Esophagus (tissue), 2 donors: ENCODE data around the gene TTC9B. TPM values are rescaled to one million over a fixed set of nuclear protein-coding genes. Genes with fewer than 3 reads are reported as not detected.

Experiments
- H3K27ac ChIP-seq, 2 donors: one replicate each; pipeline ENCODE4 v1.5.1; 2013; ENCODE audit warnings: low read depth in 2 of 2, mild to moderate bottlenecking in 2 of 2, inconsistent platforms in 1 of 2, low read length in 1 of 2, moderate library complexity in 1 of 2
- H3K27me3 ChIP-seq, 2 donors: one replicate each; pipeline ENCODE4 v1.6.1; 2013; ENCODE audit warnings: low read length in 2 of 2, control low read depth in 1 of 2, mild to moderate bottlenecking in 1 of 2; ENCODE audit not compliant: insufficient read depth in 2 of 2, control insufficient read depth in 1 of 2
- H3K36me3 ChIP-seq, 2 donors: one replicate each; pipeline ENCODE4 v1.6.1; 2013; ENCODE audit warnings: low read length in 1 of 2; ENCODE audit not compliant: control insufficient read depth in 2 of 2, insufficient read depth in 2 of 2
- H3K4me1 ChIP-seq, 2 donors: one replicate each; pipeline ENCODE4 v1.6.1; 2013; ENCODE audit warnings: low read length in 1 of 2; ENCODE audit not compliant: control insufficient read depth in 2 of 2, insufficient read depth in 2 of 2
- H3K4me3 ChIP-seq, 2 donors: one replicate each; pipeline ENCODE4 v1.5.1; 2013; ENCODE audit warnings: low read length in 2 of 2, mild to moderate bottlenecking in 2 of 2, low read depth in 1 of 2, moderate library complexity in 1 of 2
- H3K9me3 ChIP-seq, 2 donors: one replicate each; pipeline ENCODE4 v1.6.1; 2013; ENCODE audit warnings: mild to moderate bottlenecking in 2 of 2, low read depth in 1 of 2, low read length in 1 of 2, moderate library complexity in 1 of 2; ENCODE audit not compliant: control insufficient read depth in 2 of 2, insufficient read depth in 1 of 2
- WGBS, 2 donors: extraction: QIAGEN DNeasy Blood & Tissue Kit; methylation state at CpG; one replicate each; pipeline ENCODE4 v1.1.7; 2013; 5-methylcytosine and 5-hydroxymethylcytosine counted together
- polyA plus RNA-seq, 2 donors: library from polyadenylated mRNA; stranded (reverse); fragments of 200-250 nt; gene quantifications; one replicate each; pipeline ENCODE4 v1.2.3, GENCODE V29; 2013
- donor health status: healthy with polysubstance abuse.
- donor health status: Bipolar disorder and iron deficiency.

Gene TTC9B
- polyA plus RNA-seq, 2 donors = not detected

DNA sequence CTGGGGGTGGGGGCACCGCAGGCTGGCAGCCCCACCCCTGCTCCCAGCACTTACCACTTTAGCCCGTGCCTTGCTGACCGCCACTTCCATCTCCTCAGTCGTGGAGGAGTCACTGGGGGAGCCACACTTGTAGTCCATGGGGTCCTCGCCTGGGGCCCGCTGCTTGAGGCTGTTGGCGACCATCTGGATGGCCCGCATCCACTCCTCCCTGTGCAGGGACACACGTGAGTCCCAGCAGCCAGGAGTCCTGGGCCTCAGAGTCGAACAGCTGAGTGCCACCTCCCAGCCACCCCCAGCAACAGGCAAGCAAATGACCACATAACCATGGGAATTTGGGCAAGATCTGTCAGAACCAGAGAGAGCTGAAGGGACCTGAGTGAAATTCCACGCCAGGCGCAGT lies 24.3 kb upstream of the TTC9B start:
- 88 to 94% methylated on average over 12 of the region's 12 CpGs for WGBS, 2 donors
- no peak overlapping the region for H3K27ac ChIP-seq
- H3K4me1 ChIP-seq = peaks cover 3 to 4% of the 10 kb centered on the region in 2 donors
- no peaks in the 10 kb centered on the region for H3K9me3 ChIP-seq
- H3K36me3 ChIP-seq = peaks cover 17 to 32% of the 10 kb centered on the region in 2 donors
- no peaks in the 10 kb centered on the region for H3K27me3 ChIP-seq
- H3K4me3 ChIP-seq = no peak overlapping the region

DNA sequence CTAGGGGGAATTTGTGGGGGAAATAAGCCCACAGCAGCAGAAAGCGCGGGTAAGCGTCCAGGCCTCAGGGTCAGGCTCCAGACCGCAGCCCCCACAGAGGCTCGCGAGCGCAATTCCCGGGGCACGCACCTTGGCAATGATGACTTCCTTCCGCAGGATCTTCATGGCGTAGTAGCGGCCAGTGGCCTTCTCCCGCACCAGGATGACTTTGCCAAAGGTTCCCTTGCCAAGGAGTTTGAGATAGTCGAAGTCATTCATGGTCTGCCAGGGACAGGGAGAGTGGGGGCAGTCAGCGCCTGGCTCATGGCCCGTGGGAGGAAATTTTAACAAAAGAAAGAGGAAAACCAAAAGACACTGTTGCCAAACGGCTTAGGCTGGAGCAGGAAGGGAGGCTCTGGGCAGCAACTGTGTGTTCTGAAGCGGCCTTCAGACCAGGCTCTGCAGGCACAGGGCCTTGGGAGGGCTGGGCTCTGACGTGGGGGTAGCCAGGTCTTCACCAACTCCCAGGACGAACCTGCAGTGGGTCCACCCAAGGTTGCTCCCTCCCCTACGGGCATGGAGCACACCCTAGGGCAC lies 23.7 kb upstream of the TTC9B start:
- Histone ChIP-seq H3K36me3 (peaks cover 19 to 35% of the 10 kb centered on the region in 2 donors), H3K27ac (no peak overlapping the region), H3K4me1 (peaks cover 3 to 4% of the 10 kb centered on the region in 2 donors), H3K4me3 (no peak overlapping the region), H3K9me3 (no peaks in the 10 kb centered on the region), H3K27me3 (no peaks in the 10 kb centered on the region)
- 68 to 74% methylated on average over 19 to 21 of the region's 21 CpGs for WGBS, 2 donors

DNA sequence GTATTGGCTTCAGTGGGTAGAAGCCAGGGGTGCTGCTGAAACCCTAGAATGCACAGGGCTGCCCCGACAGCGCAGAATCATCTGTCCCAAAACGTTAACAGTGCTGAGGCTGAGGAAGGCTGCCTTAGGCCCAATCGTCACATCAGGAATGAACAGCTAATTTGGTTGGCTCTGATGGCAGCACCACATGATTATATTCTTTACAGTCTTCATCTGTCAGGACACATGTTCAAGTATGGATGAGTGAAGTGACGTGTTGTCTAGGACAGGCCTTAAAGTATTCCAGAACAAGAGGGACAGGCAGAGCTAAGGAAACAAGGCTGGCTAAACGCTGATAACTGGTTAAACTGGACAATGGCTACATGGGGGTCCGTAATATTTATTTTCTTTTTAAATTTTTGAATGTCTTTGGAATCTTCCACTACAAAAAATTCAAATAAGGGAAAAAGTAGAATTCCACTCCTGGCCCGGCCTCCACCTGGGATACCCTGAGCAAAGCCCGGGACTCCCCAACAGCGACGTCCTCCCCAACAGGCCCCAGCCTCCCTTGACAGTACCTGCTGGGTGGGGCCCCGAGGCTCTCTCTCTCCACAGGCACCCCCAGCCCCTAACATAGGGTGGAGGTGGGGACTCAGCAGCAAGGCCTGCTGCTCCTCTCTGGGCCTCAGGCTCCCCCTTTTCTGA lies 23.1 kb upstream of the TTC9B start:
- no peaks in the 10 kb centered on the region for H3K27me3 ChIP-seq
- peaks cover 3 to 4% of the 10 kb centered on the region in 2 donors for H3K4me1 ChIP-seq
- 89 to 92% methylated on average over 12 of the region's 12 CpGs for WGBS, 2 donors
- no peak overlapping the region for H3K4me3 ChIP-seq
- peaks cover 19 to 37% of the 10 kb centered on the region in 2 donors for H3K36me3 ChIP-seq
- H3K9me3 ChIP-seq = no peaks in the 10 kb centered on the region
- no peak overlapping the region for H3K27ac ChIP-seq

DNA sequence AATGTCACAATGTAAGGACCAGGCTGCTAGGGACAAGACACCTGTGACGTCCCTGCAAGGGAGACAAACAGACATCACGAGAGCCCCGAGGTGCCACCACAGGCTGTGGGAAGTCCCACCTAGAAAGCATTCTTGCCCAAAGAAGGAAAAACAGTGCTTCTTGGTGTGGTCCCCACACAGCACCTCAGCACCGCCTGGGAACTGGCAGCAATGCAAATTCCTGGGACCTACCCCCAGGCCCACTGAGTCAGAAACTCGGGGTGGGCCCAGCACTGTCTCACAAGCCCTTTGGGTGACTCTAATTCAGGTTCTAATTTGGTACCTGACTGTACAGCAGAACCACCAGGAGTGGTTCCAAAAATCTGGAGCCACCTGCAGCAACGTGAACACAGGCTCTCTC lies 22.1 kb upstream of the TTC9B start:
- no peak overlapping the region for H3K4me3 ChIP-seq
- no peaks in the 10 kb centered on the region for H3K27me3 ChIP-seq
- no peaks in the 10 kb centered on the region for H3K9me3 ChIP-seq
- H3K36me3 ChIP-seq = peaks cover 19 to 47% of the 10 kb centered on the region in 2 donors
- 83 to 87% methylated on average over 6 of the region's 6 CpGs for WGBS, 2 donors
- peaks cover 0 to 4% of the 10 kb centered on the region in 2 donors for H3K4me1 ChIP-seq
- H3K27ac ChIP-seq = no peak overlapping the region

DNA sequence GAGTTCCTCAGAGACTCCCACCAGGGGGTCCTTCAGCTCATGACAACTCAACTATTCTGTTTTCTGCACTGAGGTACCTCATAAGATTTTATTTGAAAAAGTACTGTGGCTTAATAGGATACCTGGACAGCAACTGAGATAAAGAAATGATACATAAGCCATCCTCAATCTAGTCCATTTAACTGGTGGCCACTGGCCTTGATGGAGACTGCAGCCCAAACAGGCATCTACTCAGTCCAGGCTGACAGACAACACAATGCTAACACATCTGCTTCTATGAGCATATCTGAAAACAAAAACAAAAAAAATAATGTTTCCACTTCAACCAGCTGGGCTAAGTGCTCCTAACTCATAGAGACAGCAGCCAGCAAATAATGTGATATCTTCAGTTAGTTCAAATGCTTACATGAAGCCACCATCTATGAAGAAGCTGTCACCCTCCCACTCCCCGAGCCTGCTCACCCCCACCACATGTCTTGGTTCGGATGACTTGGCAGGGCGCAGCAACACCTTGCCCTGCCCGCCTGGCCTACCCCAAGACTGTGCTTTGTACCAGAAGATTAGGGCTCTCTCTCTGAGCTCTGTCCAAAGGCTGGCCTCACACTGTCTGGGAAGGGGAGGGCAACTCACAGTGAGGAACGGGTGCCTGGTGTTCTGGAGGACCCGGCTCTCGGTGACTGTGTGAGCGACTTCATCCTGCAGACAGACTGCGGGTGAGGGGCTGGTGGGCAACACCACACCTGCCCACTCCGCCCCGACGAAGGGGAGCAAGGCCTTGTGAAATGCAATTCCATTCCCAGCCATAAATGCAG lies 21.4 kb upstream of the TTC9B start:
- no peak overlapping the region for H3K4me3 ChIP-seq
- H3K27ac ChIP-seq = no peak overlapping the region
- H3K36me3 ChIP-seq = peaks cover 19 to 54% of the 10 kb centered on the region in 2 donors
- 94% methylated on average over 12 of the region's 12 CpGs for WGBS, 2 donors
- H3K4me1 ChIP-seq = peaks cover 0 to 4% of the 10 kb centered on the region in 2 donors
- no peaks in the 10 kb centered on the region for H3K27me3 ChIP-seq
- H3K9me3 ChIP-seq = no peaks in the 10 kb centered on the region

DNA sequence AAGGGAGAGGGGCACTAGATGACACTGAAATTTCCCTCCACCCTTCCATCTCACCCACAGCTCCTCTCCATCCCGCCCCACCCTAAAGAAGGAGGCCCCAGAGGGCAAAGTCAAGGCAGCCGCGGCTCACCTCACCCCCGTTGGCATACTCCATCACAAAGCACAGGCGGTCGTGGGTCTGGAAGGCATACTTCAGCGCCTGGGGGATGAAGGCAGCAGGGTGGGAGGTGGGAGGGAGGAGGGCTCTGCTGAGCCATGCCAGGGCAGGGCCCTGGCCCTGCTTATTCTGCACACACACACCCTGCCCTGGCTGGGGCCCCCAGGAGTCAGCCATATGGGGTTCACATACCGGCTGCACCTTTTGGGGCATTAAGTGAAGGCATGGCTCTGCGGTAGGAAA lies 20.6 kb upstream of the TTC9B start:
- peaks cover 19 to 60% of the 10 kb centered on the region in 2 donors for H3K36me3 ChIP-seq
- H3K27me3 ChIP-seq = no peaks in the 10 kb centered on the region
- no peaks in the 10 kb centered on the region for H3K9me3 ChIP-seq
- H3K4me3 ChIP-seq = no peak overlapping the region
- H3K4me1 ChIP-seq = peaks cover 0 to 4% of the 10 kb centered on the region in 2 donors
- no peak overlapping the region for H3K27ac ChIP-seq
- WGBS, 2 donors = 78 to 88% methylated on average over 9 of the region's 9 CpGs

DNA sequence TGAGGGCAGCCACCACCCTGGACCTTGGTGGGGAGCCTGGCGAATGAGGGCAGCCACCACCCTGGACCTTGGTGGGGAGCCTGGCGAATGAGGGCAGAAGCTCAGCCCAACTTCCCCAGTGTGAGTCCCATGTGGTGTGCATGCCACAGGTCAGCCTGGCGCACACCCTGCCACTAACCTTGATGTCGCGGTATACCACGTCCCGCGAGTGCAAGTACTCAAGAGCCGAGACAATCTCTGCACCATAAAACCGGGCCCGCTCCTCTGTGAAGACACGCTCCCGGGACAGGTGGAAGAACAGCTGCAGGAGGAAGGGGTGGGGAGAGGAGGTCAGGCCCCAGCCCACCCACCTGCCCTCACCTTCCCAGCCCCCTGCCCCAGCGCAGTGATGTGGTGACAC lies 19.6 kb upstream of the TTC9B start:
- WGBS, 2 donors = 91% methylated on average over 14 of the region's 14 CpGs
- H3K4me1 ChIP-seq = peaks cover 0 to 4% of the 10 kb centered on the region in 2 donors
- no peaks in the 10 kb centered on the region for H3K27me3 ChIP-seq
- H3K36me3 ChIP-seq = peaks cover 19 to 66% of the 10 kb centered on the region in 2 donors
- H3K27ac ChIP-seq = no peak overlapping the region
- no peak overlapping the region for H3K4me3 ChIP-seq
- no peaks in the 10 kb centered on the region for H3K9me3 ChIP-seq

DNA sequence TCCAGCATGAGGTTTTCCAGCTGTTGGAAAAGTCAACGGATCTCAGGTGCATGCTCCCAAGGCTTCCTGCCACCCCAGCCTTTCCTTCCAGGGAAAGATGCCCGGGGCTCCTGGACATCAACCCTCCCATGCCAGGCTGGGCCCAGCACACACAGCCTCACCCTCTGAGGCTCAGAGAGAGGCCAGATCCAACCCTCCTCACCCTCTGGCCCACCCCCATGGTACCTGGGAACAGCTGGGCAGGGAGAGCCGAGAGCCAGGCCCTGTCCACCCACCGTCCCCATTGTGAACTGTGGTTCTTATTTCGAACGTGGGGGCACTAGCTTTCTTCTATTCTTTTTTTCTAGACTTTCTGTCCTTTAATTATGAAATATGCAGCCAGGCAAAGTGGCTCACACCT lies 18.2 kb upstream of the TTC9B start:
- no peak overlapping the region for H3K27ac ChIP-seq
- no peaks in the 10 kb centered on the region for H3K4me1 ChIP-seq
- H3K27me3 ChIP-seq = no peaks in the 10 kb centered on the region
- WGBS, 2 donors = 88 to 91% methylated on average over 5 to 6 of the region's 6 CpGs
- peaks cover 19 to 60% of the 10 kb centered on the region in 2 donors for H3K36me3 ChIP-seq
- no peaks in the 10 kb centered on the region for H3K9me3 ChIP-seq
- no peak overlapping the region for H3K4me3 ChIP-seq

DNA sequence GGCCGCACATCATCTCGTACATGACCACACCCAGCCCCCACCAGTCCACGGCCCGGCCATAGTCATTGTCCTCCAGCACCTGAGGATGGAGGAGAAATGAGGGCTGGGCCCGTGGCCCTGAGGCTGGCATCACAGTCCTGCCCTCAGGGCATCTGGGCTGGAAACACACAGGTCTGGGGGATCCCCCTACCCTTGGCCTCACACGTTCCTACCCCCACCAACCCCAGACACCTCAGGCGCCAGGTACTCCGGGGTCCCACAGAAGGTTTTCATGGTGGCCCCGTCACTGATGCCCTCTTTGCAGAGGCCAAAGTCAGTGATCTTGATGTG lies 17.8 kb upstream of the TTC9B start:
- H3K27ac ChIP-seq = no peak overlapping the region
- no peaks in the 10 kb centered on the region for H3K4me1 ChIP-seq
- WGBS, 2 donors = 89% methylated on average over 9 of the region's 9 CpGs
- H3K36me3 ChIP-seq = peaks cover 19 to 60% of the 10 kb centered on the region in 2 donors
- no peak overlapping the region for H3K4me3 ChIP-seq
- no peaks in the 10 kb centered on the region for H3K9me3 ChIP-seq
- no peaks in the 10 kb centered on the region for H3K27me3 ChIP-seq
